GM23338 (cell line): ENCODE data around the gene TMEM231. TPM values are rescaled to one million over a fixed set of nuclear protein-coding genes. Genes with fewer than 3 reads are reported as not detected.
"Not testable (repeated sequence)": the region's sequence is repeated elsewhere in the genome, so short reads cannot be mapped to it uniquely, and the experiment has no call there.

ENCODE experiments used
- ATAC-seq: fragments of 200-7000 bp; cut with Tn5 transposase; 3 replicates; pipeline ENCODE4 v1.9.1; 2020
- DNase-seq: peaks from one replicate; pipeline ENCODE4 v3.0.0-alpha.2; 2015; ENCODE audit warnings: low spot score
- H2AFZ ChIP-seq: fragments of 200-600 bp; sonication (generic); 2 replicates; pipeline ENCODE4 v1.8.0; 2016; ENCODE audit warnings: antibody characterized with exemption, mild to moderate bottlenecking, moderate library complexity
- H3F3A ChIP-seq: fragments of 200-600 bp; sonication (generic); replicated peaks from 2 replicates; pipeline ENCODE4 v1.8.0; 2017; ENCODE audit warnings: antibody characterized with exemption, mixed run types, low read depth
- H3K27ac ChIP-seq: fragments of 200-600 bp; sonication (generic); 2 replicates; pipeline ENCODE4 v1.6.1; 2016; ENCODE audit warnings: low read depth
- H3K27me3 ChIP-seq: fragments of 200-600 bp; sonication (generic); 2 replicates; pipeline ENCODE4 v1.8.0; 2016; ENCODE audit warnings: mild to moderate bottlenecking, mixed run types, moderate library complexity; ENCODE audit not compliant: insufficient read depth
- H3K36me3 ChIP-seq: fragments of 200-600 bp; sonication (generic); 2 replicates; pipeline ENCODE4 v1.8.0; 2016; ENCODE audit warnings: mild to moderate bottlenecking; ENCODE audit not compliant: insufficient read depth
- H3K4me1 ChIP-seq: fragments of 200-600 bp; sonication (generic); 2 replicates; pipeline ENCODE4 v1.8.0; 2016; ENCODE audit warnings: mild to moderate bottlenecking, moderate library complexity; ENCODE audit not compliant: insufficient read depth
- H3K4me2 ChIP-seq: fragments of 200-600 bp; sonication (generic); 2 replicates; pipeline ENCODE4 v1.7.1; 2017; ENCODE audit warnings: mixed run types
- H3K4me3 ChIP-seq: fragments of 200-600 bp; sonication (generic); 2 replicates; pipeline ENCODE4 v1.6.1; 2016; ENCODE audit warnings: mixed run types
- H3K79me2 ChIP-seq: fragments of 200-600 bp; sonication (generic); replicated peaks from 2 replicates; pipeline ENCODE4 v1.8.0; 2017; ENCODE audit warnings: mild to moderate bottlenecking; ENCODE audit not compliant: insufficient read depth
- H3K9me2 ChIP-seq: fragments of 200-600 bp; sonication (generic); 2 replicates; pipeline ENCODE4 v1.8.0; 2017; ENCODE audit not compliant: insufficient read depth
- H4K20me1 ChIP-seq: fragments of 200-600 bp; sonication (generic); replicated peaks from 2 replicates; pipeline ENCODE4 v1.8.0; 2017; ENCODE audit warnings: mild to moderate bottlenecking; ENCODE audit not compliant: insufficient read depth
- H3K27ac Mint-ChIP-seq: 2 replicates; pipeline ENCODE4 v1.8.0; 2020; ENCODE audit warnings: inconsistent platforms, mild to moderate bottlenecking, moderate library complexity, mixed read lengths
- H3K27me3 Mint-ChIP-seq: 3 replicates; pipeline ENCODE4 v1.8.0; 2022; ENCODE audit warnings: low read depth, mild to moderate bottlenecking, moderate library complexity, mixed read lengths, inconsistent platforms; ENCODE audit not compliant: insufficient read depth, poor library complexity
- H3K36me3 Mint-ChIP-seq: 3 replicates; pipeline ENCODE4 v1.8.0; 2021; ENCODE audit warnings: low read depth, mild to moderate bottlenecking, inconsistent platforms, moderate library complexity, mixed read lengths
- H3K4me1 Mint-ChIP-seq: 3 replicates; pipeline ENCODE4 v1.8.0; 2020; ENCODE audit warnings: mild to moderate bottlenecking, inconsistent platforms, mixed read lengths
- H3K4me3 Mint-ChIP-seq: 3 replicates; pipeline ENCODE4 v1.8.0; 2021; ENCODE audit warnings: moderate library complexity, mild to moderate bottlenecking, inconsistent platforms, mixed read lengths
- H3K9me3 Mint-ChIP-seq: 3 replicates; pipeline ENCODE4 v1.8.0; 2020; ENCODE audit warnings: moderate library complexity, mild to moderate bottlenecking, inconsistent platforms, mixed read lengths
- REST ChIP-seq: IDR thresholded peaks from one replicate; pipeline ENCODE4 v1.6.1; 2018; ENCODE audit warnings: antibody characterized with exemption; ENCODE audit not compliant: unreplicated experiment
- ZNF462 ChIP-seq: fragments of 250-450 bp; sonication (Bioruptor Pico); IDR thresholded peaks from 2 replicates; pipeline ENCODE4 v1.5.0; 2020; ENCODE audit warnings: mild to moderate bottlenecking, moderate library complexity
- polyA plus RNA-seq: library from polyadenylated mRNA; unstranded; fragments of >200 nt; fragmentation: Nextera tagmentation; extraction: Ambion mirVana; gene quantifications from 2 replicates; pipeline ENCODE4 v1.2.1, GENCODE V29; 2016
- total RNA-seq: library from RNA; depleted of rRNA; stranded (reverse); fragments of >200 nt; shearing (Covaris generic); gene quantifications from 2 replicates; pipeline ENCODE4 v1.2.3, GENCODE V29; 2014

TMEM231 gene
- total and polyA plus RNA-seq, 2 experiments from 2014 or later, result 5.3 to 19.9 TPM

- TF ChIP-seq ZNF462 (no peak), REST (no peak)
Observed at GRCh38 chr16:75593308-75593707, 37.3 kb upstream of the TMEM231 start (continued).

GRCh38 chr16:75591927-75592326, 35.9 kb upstream of the TMEM231 start:
- H3K9me2 ChIP-seq, H3K36me3 ChIP-seq, H3K27me3 ChIP-seq, ATAC-seq, H3K79me2 ChIP-seq, H3K36me3 Mint-ChIP-seq, H3K4me3 ChIP-seq, H3K27ac Mint-ChIP-seq, H3K9me3 Mint-ChIP-seq, H2AFZ ChIP-seq, H3K4me2 ChIP-seq, H3F3A ChIP-seq, H4K20me1 ChIP-seq, H3K27ac ChIP-seq, DNase-seq, H3K4me3 Mint-ChIP-seq, H3K27me3 Mint-ChIP-seq: not testable (repeated sequence)
- H3K4me1 Mint-ChIP-seq, result peaks cover 52% of the 10 kb centered on the region
- peaks cover 33% of the 10 kb centered on the region for H3K4me1 ChIP-seq
